ENCODE measurements around the gene NMBR.
"Not testable (repeated sequence)": the region's sequence is repeated elsewhere in the genome, so short reads cannot be mapped to it uniquely, and the experiment has no call there.

The NMBR gene

DNA sequence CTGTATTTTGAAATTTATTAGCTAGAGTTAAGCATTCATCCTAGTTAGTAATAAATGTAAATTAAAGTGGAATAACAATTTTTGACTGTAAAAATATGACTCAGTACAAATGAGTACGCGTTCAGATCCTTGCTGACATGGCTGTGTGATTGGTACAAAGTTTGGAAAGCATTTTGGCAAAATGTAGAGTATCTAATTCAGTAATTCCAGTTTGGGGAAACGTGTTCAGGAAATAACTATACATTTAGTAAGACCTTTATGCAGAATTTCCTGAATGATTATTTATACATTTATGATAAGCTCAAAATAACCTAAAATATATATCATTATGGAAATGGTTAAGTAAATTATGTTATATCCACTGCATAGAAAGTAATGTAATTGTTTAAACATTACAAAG lies 8.2 kb upstream of the NMBR start:
- DNase-seq = no peak

DNA sequence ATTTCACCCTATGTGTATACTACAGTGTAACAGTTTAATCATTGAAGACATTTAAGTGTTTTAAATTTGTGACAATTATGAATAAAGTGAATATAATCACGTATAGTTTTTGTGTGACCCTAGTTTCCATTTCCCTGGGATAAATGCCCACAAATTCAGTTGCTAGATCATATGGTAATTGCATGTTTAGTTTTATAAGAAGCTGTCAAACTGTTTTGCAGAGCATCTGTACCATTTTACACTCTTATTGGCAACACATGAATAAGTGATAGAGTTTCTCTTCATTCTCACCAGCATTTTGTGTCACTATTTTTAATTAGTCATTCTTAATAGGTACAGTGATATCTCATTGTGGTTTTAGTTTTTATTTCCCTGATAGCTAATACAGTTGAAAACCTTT lies 7.4 kb upstream of the NMBR start:
- no peak for DNase-seq

DNA sequence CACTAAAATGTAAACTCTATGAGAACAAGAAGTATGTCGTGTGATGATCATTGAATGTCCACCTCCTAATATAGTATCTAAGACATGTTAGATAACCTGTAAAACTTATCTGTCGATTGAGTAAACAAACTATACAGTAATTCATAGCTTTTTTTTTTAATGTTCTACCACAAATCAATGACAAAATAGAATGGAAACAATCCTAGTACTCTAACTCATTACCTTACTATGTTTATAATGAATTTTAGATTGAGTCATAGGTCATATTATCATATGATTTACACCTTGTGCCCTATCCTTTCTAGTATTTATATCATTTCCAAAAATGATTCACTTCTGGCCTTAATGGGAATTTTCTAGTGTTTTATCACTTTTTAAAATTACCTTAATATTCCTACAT lies 6.3 kb upstream of the NMBR start:
- no peak for DNase-seq

DNA sequence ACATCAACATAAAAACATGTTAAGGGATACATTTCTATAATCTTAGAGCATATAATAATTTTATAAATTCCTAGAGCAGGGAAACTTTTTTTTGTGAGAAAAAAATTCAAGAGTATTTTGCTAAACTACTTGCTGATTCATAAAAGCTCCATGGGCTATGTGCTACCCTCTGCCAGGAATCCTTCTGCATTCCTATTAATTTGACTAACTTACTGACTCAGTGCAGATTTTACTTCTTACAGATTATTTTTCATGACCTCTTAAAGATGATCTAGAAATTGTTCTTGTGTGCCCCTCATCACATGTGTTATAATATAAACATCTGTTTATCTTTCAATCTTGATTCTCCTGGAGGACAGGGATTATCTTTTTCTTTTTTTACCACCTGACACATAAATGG lies 5.8 kb upstream of the NMBR start:
- DNase-seq = no peak

DNA sequence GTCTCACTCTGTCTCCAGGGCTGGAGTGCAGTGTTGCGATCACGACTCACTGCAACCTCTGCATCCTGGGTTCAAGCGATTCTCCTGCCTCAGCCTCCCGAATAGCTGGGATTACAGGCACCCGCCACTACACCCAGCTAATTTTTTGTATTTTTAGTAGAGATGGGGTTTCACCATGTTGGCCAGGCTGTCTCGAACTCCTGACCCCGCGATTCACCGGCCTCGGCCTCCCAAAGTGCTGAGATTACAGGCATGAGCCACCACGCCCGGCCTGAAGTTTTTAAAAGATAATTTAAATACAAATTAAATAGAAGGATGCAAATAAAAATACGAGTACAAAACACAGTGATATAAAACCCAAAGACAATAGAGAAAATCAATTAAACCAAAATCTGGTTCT lies 5.4 kb downstream of the NMBR start:
- not testable (repeated sequence) for DNase-seq

DNA sequence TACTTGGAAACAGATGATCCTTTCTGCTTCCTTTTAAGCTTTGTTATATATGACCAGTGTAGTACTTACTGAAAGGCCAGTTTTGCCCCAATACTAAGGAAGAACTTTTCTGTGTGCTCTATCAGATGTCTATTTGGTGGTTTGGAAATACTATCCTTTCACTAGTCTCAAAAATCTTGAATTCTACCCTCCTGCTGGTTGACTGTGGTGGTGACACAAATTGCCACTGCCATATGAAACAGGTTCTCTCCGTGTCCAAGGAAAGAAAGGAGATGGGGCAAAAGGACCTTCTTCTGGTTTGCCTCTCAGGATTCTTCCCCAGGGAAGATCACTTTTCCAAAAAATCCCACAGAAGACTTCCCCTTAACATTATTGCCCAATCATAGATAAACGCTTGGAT lies 8.0 kb downstream of the NMBR start:
- DNase-seq = no peak

DNA sequence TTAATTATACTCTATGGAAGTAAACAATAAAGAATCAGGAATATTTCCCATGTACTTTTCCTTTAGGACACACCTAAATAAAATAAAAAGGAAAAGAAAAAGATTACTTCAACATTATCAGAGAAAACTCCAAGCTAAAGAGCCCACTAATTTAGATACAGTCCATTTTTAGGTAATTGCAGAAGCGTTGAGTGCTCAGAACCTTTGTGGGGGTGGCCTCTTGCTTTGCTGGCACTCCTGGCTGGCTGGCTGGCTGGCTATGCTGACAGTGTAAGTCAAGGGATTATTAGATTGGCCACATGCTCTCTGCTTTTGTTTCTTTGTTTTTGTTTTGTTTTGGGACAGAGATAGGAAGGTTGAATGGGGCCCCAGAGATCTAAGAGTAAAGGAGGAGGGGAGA lies 14.3 kb downstream of the NMBR start, which contains the start of gene GJE1:
Gene GJE1, plus strand, starts transcription at position 301 of the 400 bp plus-strand sequence. CDS start 234 bp downstream, outside the sequence.
- DNase-seq = no peak

DNA sequence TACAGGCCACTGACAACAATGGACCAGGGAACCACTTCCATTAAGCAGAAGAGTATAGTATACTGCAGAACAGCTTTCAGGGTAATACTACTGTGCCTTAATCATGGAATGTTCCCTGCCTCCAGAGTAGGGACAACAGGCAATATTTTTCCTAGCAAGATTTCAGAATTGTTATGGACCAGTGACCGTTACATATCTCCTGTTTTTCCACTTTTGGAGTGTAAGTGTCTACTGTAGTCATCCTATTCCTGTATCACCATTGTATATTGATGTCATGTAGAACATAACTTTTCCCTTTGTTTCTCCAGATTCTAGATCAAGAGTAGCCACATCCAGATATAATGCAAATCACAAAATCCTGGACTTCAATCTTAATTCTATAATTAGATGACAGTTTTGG lies 16.1 kb downstream of the NMBR start:
- no peak for DNase-seq

DNA sequence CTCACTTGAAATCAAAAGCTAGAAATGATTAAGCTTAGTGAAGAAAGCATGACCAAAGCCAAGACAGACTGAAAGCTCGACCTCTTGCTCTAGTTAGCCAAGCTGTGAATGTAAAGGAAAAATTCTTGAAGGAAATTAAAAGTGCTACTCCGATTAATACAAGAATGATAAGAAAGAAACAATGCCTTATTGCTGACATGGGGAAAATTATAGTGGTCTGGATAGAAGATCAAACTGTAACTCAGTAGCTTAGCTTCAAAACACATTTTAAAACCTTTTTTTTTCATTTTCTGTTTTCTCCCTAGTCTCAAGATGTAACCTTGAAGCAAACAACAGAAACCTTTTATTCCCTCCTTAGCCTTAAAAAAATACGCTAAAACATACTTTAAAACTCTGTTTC lies 25.6 kb downstream of the NMBR start:
- no peak for DNase-seq

DNA sequence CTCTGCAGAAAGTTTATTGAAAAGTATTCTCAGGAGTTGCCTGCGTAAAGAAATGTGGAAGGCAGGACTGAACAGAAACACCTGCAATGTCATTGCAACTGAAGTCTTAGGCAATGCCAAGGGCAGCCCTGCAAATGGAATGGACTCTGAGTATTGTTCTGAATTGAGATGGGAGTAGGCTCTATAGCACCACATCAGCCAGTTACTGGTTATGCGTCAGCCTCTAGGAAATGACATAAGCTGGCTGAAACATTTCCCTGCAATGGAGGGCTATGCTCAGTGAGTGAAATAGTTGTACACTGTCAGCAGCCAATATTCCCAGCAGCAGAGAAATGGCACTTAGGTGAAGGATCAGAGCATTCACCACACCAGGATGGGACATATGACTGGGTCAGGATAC lies 28.0 kb downstream of the NMBR start:
- no peak for DNase-seq

DNA sequence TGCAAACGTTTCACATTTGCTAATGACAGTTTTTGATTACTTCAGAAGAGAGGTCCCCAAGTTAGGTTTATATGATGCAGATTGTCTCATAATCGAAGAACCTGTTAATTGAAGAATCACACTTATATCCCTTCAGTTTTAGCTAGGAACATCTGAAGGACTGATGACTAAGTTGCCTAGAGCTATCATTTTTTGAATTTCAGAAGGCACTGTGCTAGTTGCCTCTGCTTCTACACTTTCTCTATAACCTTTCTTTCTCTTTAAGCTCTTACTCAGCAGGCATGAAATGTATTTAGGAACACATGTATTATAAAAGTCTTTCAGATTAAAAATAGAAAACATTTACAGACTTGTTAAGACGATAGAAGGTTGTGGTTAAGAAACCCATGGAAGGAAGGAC lies 28.6 kb downstream of the NMBR start:
- no peak for DNase-seq

DNA sequence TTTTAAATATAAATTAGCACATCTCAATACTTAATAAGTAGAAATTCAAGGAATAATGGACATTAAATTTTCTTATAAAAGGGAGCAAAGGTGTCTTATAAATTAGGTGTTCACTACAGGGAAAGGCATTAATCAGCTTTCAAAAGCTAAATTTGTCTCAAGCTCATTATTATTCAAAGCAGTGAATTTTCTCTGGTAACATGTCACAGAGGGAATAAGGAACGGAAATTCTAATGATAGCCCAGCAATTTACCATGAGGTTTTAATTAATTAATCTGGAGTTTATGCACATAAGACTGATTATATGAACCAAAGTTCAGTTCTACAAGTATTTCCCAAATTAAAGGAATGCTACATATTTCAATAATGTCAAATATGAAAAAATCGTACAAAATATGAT lies 29.6 kb downstream of the NMBR start:
- DNase-seq = no peak

DNA sequence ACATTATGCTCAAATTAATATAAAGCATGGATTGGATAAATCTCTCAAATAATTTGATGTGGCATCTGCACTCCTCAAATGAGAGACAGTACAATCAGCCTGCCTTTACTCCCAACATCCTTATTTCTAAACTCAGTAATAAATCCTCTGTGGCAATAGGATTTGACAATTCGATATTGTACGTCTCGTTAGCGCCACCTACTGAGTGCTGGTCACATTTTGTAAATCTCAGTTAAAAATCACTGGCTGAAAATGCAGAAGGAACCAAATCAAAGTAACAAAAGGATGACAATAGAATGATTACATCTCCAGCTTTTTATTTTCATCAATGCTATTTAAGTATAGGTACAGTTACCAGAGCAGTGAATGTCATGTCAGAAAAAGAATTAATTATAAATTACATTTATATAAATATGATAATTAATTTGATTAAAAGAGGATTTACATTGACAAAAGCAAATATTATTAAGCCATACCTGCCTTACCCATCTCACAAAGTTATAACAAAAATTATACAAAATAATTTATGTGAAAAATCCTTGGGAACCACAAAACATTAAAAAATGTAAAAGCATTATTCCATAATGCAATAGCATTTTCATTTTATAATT lies 34.4 kb downstream of the NMBR start:
- peak in 47 of 58 donors; percentile 1 to 81 (median 19) for DNase-seq

DNA sequence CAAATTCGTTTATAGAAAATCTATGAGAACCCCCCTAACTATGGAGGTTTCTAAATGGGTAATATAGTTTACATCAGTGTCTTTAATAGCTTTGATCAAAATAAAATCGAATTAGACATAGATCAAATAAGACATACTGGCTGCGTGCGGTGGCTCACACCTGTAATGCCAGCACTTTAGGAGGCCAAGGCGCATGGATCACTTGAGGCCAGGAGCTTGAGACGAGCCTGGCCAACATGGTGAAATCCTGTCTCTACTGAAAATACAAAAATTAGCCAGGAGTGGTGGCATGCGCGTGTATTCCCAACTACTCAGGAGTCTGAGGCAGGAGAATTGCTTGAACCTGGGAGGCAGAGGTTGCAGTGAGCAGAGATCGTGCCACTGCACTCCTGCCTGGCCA lies 36.1 kb downstream of the NMBR start:
- DNase-seq = not testable (repeated sequence)

DNA sequence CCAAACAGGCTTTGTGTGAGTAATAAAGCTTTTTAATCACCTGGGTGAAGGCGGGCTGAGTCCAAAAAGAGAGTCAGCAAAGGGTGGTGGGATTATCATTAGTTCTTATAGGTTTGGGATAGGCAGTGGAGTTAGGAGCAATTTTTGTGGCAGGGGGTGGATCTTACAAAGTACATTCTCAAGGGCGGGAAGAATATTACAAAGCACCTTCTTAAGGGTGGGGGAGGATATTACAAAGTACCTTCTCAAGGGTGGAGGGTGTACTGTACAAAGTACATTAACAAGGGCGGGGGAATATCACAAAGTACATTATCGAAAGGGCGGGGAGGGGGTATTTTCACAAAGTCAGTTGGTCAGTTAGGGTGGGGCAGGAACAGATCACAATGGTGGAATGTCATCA lies 42.1 kb downstream of the NMBR start:
- DNase-seq = not testable (repeated sequence)

DNA sequence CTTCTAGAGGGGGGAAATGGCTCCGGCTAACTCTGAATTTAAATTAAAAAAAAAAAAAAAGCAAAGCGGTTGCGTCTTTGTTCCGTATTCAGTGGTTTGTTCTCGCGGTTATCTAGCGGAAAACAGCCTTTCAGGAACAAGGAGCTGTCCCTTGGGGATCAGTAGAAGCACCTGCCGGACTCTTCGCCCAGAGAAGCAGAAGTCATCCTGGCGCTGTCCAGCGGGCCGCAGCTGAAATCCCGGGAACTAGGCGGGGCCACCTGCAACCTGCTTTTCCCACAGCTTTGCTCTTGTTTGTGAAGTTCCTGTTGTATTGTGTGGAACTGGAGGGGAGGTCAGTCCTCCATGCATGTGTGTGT lies 58.1 kb downstream of the NMBR start:
- DNase-seq = no peak

DNA sequence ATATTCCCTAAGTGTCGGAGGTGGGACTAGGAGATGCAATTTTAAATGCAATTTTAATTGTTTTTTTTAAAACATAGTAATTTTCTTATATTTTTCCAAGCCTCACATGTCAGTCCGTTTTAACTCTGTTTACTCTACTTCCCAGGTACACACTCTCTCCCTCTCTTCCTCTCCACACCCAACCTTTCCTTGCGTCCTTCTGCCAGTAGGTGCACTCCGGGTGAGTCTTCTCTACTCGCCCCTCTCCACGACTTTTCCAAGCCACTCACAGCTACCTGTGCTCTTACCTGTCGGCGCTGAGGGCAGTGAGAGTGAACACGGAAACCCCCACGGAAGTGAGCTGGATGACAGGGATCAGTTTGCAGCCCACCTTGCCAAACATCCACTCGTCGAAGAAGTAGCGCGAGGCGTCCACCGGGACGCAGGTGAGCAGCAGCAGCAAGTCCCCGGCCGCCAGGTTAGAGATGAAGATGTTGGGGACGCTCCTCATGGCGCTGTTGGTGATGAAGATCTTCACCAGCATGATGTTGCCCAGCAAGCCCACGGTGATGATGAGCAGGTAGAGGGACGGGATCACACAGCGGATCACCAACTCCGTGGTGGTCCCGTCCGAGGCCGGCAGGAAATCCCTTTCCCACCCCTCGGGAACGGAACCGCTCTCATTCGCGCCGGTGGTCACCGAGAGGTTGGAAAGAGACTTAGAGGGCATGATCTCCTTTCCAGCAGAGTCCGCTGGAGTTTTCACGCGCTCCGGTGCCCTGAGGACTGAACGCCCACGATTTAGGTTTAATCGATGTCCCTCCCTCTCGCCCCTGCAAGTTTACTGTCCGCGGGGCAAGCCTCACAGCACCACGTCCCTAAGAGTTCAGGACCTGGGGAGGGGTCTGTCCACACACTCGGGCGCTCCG lies 58.7 kb downstream of the NMBR start:
- no peak for DNase-seq

DNA sequence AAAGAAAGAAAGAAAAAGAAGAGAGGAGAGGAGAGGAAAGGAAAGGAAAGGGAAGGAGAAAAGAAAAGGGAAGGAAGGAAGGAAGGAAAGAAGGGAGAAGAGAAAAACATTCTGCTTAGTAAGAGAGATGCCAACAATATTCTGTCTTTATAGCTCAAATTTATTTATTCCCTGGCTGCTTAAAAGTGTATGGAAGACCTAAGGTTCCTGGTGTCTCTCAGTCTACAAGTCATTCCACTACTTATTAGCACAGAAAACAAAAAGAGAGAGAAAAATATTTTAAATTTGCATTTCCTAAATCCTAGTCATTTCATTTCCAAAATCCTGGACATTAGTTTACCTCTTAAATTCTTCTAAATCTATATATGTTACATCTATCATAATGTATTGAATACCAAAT lies 67.8 kb downstream of the NMBR start:
- DNase-seq = no peak

DNA sequence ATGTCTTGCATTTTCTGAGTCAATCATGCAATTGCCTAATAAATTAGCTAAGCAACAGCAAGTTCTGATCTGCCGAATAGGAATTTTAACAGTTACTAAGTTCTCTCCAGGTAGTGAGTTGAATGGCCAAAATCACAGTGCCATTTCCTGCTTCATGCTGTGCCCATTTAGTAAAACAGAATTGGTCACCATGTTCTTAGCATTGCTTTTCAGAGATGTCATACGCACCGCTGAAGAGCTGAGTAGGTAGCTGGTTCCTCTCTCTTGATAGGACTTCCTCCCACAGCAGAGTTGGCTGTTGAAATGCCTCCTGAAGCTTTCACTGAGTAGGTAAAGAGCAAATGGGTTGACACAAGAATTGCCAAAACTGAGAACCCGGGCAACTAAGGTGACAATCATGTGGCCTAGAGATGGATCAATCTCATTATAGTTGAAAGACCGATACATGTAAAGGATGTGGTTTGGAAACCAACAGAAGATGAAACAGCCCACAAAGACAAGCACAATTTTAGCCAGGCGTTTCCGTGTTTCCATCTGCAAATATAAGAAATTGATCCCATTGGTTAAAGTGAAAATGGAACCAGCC lies 71.3 kb downstream of the NMBR start:
- DNase-seq = no peak

DNA sequence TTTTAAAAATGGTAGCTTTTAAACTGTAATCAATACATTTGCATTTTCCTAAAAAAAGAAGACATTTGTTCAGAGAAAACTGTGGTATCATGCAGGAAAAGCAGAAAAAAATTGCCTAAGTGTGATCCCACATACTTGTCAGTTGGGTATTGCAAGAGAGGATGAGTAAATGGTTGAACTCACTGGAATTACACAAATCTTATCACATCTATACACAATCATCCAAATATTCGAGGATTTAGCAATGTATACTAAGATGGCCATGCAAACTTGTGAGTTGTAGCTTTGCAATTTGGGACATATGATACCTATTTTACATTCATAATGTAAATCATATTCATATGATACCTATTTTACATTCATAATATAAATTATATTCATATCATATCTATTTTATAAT lies 72.4 kb downstream of the NMBR start:
- DNase-seq = no peak

DNA sequence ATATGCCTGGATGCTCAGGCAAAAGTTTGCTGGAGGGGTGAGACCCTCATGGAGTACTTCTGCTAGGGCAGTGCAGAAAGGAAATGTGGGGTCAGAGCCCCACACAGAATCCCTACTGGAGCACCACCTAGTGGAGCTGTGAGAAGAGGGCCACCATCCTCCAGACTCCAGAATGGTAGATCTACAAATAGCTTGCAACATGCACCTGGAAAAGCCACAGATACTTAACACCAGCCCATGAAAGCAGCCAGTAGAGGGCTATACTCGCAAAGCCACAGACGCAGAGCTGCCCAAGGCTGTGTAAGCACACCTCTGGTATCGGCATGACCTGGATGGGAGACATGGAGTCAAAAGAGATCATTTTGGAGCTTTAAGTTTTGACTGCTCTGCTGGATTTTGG lies 74.9 kb downstream of the NMBR start:
- no peak for DNase-seq

DNA sequence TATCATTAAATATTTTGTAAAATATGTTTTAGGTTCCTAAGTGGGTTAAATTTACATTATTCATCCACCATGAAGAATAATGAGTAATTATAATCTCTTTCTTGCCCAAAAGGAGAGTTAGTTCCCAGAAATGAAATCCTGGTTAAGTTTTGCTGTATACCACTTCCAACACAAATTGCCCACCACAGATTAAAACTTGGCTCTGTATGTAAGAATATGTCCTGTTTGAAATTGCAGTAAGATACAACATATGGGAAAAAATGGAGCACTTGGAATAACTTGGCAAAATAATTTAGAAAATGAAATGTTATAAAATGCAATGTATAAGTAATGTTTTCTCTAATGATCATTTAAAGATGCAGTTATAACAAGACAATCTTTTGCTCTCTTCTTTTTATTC lies 78.5 kb downstream of the NMBR start:
- DNase-seq = no peak

DNA sequence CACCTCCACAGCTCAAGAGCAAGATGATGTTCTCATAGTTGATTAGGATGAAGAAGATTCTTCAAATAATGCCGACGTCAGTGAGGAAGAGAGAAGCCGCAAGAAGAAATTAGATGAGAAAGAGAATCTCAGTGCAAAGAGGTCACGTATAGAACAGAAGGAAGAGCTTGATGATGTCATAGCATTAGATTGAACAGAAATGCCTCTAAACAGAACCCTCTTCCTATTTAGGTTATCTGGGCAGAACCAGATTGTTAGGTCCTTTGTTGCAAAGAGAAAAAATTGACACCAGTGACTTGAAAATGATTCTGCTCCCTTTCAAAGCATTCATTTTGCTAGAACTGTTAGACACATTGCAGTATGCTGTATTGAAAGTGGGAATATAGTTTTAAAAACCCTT lies 84.1 kb downstream of the NMBR start:
- not testable (repeated sequence) for DNase-seq

Data from anterior cingulate cortex (tissue), 58 donors.